Osteoblast (primary cell): ENCODE data around the gene GRID1. TPM values are rescaled to one million over a fixed set of nuclear protein-coding genes. Genes with fewer than 3 reads are reported as not detected.

Experiments
- DNase-seq: peaks from one replicate; pipeline ENCODE4 v3.0.0; 2011; ENCODE audit warnings: low spot score, mixed read lengths; ENCODE audit not compliant: insufficient read length; ENCODE audit errors: missing footprints
- H2AFZ ChIP-seq: 2 replicates; pipeline ENCODE4 v1.6.0; 2011; ENCODE audit warnings: mild to moderate bottlenecking, low read length
- H3K27ac ChIP-seq: 2 replicates; pipeline ENCODE4 v1.5.1; 2011; ENCODE audit warnings: mild to moderate bottlenecking, low read depth, low read length, moderate library complexity
- H3K27me3 ChIP-seq: 2 replicates; pipeline ENCODE4 v1.6.0; 2012; ENCODE audit warnings: mild to moderate bottlenecking, control low read depth, inconsistent platforms, low read length, moderate library complexity; ENCODE audit not compliant: insufficient read depth
- H3K36me3 ChIP-seq: 2 replicates; pipeline ENCODE4 v1.5.1; 2011; ENCODE audit warnings: mild to moderate bottlenecking, low read length, control low read depth, moderate library complexity; ENCODE audit not compliant: insufficient read depth
- H3K4me1 ChIP-seq: 2 replicates; pipeline ENCODE4 v1.5.1; 2011; ENCODE audit warnings: mild to moderate bottlenecking, low read length, control low read depth, moderate library complexity; ENCODE audit not compliant: insufficient read depth
- H3K4me2 ChIP-seq: 2 replicates; pipeline ENCODE4 v1.6.0; 2011; ENCODE audit warnings: mild to moderate bottlenecking, low read length; ENCODE audit not compliant: insufficient read depth
- H3K4me3 ChIP-seq: fragments of 200-600 bp; sonication (generic); 3 replicates; pipeline ENCODE4 v1.5.1; 2012; ENCODE audit warnings: mild to moderate bottlenecking, low read length, inconsistent platforms; ENCODE audit not compliant: insufficient read depth
- H3K79me2 ChIP-seq: 2 replicates; pipeline ENCODE4 v1.6.0; 2012; ENCODE audit warnings: mild to moderate bottlenecking, low read length, control low read depth, inconsistent platforms; ENCODE audit not compliant: insufficient read depth
- H3K9me3 ChIP-seq: 2 replicates; pipeline ENCODE4 v1.5.1; 2011; ENCODE audit warnings: low read depth, low read length, control low read depth
- H4K20me1 ChIP-seq: 2 replicates; pipeline ENCODE4 v1.6.0; 2012; ENCODE audit warnings: mild to moderate bottlenecking, low read length, control low read depth; ENCODE audit not compliant: insufficient read depth
- total RNA-seq: library from RNA; depleted of rRNA; stranded (reverse); fragments of >200 nt; gene quantifications from 2 replicates; pipeline ENCODE4 v1.2.3, GENCODE V29; 2012
- TF ChIP-seq, protein P1 (sequence below): IDR thresholded peaks from 2 replicates; pipeline ENCODE4 v1.5.1; 2011; ENCODE audit warnings: mild to moderate bottlenecking, low read depth, low read length, moderate library complexity; ENCODE audit errors: extremely low read depth

GRID1 gene
- total RNA-seq, 1 donor = not detected

DNA sequence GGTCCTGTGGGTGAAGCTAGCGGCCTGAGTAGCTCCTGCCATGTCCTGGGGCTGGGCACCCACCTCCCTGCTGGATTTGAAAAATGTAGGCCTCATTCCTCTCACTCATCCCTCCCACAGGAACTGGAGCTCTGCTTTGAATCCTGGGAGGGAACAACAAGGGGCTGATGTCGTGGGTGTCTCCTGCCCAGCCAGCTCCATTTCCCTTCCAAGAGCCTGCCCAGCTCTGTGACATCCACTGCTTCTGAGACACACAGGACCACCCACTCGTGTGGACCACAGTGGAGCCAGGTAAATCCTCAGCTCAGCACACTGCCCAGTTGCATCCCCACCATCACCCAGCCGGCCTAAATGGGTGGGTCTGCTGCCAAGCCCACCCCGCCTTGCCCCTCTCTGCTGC, 579.2 kb downstream of the GRID1 start:
- H3K27me3 ChIP-seq = no peaks in the 10 kb centered on the region
- no peaks in the 10 kb centered on the region for H3K4me1 ChIP-seq
- no peak overlapping the region for H3K27ac ChIP-seq
- DNase-seq = no peak
- no peak overlapping the region for H3K4me3 ChIP-seq
- no peaks in the 10 kb centered on the region for H4K20me1 ChIP-seq
- H2AFZ ChIP-seq = no peak overlapping the region
- no peaks in the 10 kb centered on the region for H3K9me3 ChIP-seq
- H3K4me2 ChIP-seq = no peak overlapping the region
- H3K79me2 ChIP-seq = no peaks in the 10 kb centered on the region
- TF ChIP-seq, protein P1, sequence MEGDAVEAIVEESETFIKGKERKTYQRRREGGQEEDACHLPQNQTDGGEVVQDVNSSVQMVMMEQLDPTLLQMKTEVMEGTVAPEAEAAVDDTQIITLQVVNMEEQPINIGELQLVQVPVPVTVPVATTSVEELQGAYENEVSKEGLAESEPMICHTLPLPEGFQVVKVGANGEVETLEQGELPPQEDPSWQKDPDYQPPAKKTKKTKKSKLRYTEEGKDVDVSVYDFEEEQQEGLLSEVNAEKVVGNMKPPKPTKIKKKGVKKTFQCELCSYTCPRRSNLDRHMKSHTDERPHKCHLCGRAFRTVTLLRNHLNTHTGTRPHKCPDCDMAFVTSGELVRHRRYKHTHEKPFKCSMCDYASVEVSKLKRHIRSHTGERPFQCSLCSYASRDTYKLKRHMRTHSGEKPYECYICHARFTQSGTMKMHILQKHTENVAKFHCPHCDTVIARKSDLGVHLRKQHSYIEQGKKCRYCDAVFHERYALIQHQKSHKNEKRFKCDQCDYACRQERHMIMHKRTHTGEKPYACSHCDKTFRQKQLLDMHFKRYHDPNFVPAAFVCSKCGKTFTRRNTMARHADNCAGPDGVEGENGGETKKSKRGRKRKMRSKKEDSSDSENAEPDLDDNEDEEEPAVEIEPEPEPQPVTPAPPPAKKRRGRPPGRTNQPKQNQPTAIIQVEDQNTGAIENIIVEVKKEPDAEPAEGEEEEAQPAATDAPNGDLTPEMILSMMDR = no peak
- H3K36me3 ChIP-seq = no peaks in the 10 kb centered on the region

DNA sequence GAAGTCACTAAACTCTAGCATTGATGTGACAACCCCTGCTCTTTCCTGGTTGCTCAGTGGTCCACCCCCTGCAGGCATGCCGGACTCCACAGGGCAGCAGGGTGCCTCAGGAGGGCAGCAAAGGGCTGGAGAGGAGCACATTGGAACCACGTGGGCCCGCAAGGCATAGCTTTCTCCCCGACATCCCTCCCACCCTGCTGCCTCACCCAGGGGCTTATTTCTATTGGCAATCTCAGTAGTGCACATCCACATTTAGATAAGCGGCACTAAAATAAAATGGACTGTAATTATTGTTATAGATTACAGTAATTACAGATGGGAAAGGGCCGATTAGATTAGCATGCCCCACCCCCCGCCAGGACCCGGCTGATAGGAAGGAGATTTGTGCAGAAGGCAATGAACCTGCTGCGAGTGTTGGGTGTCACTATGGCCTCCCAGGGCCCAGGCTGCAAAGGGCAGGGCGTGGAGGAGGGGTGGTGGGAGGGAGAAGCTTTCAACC, 580.1 kb downstream of the GRID1 start:
- Histone ChIP-seq H2AFZ (no peak overlapping the region), H3K27ac (no peak overlapping the region), H3K4me2 (no peak overlapping the region), H3K4me1 (no peaks in the 10 kb centered on the region), H4K20me1 (no peaks in the 10 kb centered on the region), H3K79me2 (no peaks in the 10 kb centered on the region), H3K4me3 (no peak overlapping the region), H3K27me3 (no peaks in the 10 kb centered on the region), H3K9me3 (no peaks in the 10 kb centered on the region), H3K36me3 (no peaks in the 10 kb centered on the region)
- TF ChIP-seq, protein P1 = no peak
- no peak for DNase-seq

DNA sequence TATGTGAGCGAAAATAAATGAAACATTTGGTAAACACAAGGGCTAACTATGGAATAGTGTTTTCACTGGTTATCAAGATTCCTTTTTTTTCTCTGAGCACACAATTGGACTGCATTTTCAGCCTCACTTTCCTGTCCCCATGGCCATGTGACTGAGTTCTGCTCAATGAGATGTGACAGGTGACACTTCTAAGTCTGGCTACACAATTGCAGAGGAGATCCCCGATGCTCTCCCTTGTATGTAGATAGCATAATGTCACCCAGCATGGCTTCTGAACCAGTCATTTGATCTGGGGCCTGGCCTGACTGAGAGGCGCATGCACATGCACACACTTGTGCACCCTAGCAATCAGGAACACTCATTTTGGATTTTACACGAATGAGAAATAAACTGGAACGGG, 581.8 kb downstream of the GRID1 start:
- Histone ChIP-seq H3K4me2 (no peak overlapping the region), H3K36me3 (no peaks in the 10 kb centered on the region), H4K20me1 (no peaks in the 10 kb centered on the region), H3K4me3 (no peak overlapping the region), H3K27me3 (no peaks in the 10 kb centered on the region), H3K4me1 (no peaks in the 10 kb centered on the region), H2AFZ (no peak overlapping the region), H3K9me3 (no peaks in the 10 kb centered on the region), H3K27ac (no peak overlapping the region), H3K79me2 (no peaks in the 10 kb centered on the region)
- no peak for DNase-seq
- TF ChIP-seq, protein P1 = no peak

DNA sequence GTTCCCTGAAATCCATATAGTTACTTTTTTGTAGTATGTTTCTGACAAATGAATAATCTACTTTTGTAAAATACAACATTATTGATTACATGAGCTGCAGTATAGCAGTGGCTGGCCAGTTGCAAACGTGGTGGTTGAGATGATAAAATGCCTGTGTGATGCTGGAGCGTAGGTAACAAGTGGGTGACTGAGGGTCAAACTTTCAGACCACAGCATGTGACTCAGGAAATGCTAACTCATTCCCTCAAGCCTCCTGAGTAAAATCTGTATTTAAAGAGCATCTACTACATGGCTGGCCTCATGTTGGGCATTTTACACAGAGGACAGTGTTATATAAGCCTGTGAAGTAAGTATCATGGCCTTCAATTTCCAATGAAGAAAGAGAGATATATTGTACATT, 585.2 kb downstream of the GRID1 start:
- Histone ChIP-seq H4K20me1 (no peaks in the 10 kb centered on the region), H3K79me2 (no peaks in the 10 kb centered on the region), H3K27me3 (no peaks in the 10 kb centered on the region), H2AFZ (no peak overlapping the region), H3K36me3 (no peaks in the 10 kb centered on the region), H3K4me2 (no peak overlapping the region), H3K27ac (no peak overlapping the region), H3K9me3 (peaks cover 2% of the 10 kb centered on the region), H3K4me1 (no peaks in the 10 kb centered on the region), H3K4me3 (no peak overlapping the region)
- TF ChIP-seq, protein P1 = no peak
- no peak for DNase-seq
